GM15510 (cell line): ENCODE results near the gene HADHA.

Experiments
- POLR2A ChIP-seq: IDR thresholded peaks from 3 replicates; pipeline ENCODE4 v1.6.1; 2011; ENCODE audit warnings: borderline replicate concordance; ENCODE audit not compliant: insufficient read length; ENCODE audit errors: extremely low read depth

Gene HADHA

GRCh38 chr2:26144953-26145680, 99.3 kb downstream of the HADHA start:
- TF ChIP-seq POLR2A, result no peak

- TF ChIP-seq POLR2A, result no peak
Measured at GRCh38 chr2:26144031-26144430, 100.4 kb downstream of the HADHA start.

- TF ChIP-seq POLR2A, result no peak
Measured at GRCh38 chr2:26141145-26141769, 103.2 kb downstream of the HADHA start.
